NCI-H2081 treated with DMSO at 0.1 percent for 48 hours (cell line): ENCODE data around the gene TMEM255B.

Source experiments
- DNase-seq: peaks from one replicate; lab custom pipeline; 2025; lab: John Stamatoyannopoulos, UW

TMEM255B gene

DNA sequence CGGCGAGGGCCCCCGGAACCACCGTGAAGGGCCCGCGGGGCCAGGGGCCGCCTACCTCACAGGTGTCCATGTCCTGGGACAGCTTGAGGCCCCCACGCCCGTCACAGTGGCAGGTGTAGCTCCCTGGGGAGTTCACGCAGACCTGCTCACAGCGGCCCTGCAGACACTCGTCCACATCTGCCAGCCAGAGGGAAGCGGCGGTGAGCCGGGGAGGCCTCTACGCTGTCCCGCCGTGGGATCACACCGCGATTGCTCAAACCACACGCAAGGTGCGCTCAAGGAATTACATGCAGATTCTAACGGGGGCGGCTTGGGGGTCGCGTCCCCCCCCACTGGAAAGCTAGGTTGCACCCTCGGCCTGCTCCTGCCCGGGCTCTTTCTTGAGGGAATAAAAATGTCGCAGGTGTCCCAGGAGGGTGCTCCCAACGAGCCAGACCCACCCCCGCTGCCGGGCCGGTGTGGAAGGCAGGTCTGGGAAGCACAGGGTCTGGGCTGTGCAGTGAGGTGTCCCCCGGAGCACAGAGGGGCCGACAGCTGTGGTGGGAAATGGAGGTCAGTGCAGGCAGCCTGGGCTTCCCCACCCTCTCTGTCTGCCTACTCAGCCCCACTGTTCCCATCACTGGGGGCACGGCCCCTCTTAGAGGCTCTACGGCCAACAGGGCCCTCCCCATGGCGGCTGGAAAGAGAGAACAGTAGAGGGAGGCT lies 75.6 kb downstream of the TMEM255B start:
- no peak for DNase-seq

DNA sequence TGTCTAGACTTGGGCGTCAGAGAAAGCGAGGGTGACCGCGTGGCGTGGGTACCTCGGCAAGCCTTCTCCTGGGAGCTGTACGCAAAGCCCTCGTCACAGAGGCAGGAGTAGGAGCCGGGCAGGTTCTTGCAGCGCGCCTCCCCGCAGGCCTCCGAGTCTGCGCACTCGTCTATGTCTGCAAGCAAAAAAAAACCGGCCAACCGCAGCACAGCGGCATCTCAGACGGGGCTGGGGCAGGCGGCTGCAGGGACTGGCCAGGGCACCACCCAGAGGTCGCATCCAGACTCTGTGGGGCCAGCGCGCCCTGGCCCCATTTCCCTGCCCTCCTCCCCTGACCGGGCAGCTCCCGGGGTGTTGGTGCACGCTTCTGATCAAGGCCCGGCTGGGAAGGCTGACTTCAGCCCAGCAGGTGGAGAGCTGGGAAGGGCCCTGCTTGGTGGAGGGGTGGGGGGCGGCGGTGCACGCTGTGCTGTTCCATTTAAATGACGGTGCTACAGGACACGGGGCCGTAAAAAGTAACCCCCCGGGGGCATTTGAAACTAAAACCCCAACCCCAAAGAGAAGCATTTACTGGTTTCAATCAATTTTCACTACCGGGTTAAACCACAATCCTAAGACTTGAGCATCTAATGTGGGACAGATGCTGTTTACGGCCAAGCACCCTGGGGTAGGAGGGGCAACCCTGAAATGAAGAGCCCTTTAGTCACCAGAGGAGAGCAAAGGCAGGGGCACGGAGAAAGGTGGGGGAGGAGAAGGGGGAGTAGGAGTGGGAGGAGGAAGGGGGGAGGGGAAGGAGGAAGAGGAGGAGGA lies 76.6 kb downstream of the TMEM255B start:
- DNase-seq, result no peak

DNA sequence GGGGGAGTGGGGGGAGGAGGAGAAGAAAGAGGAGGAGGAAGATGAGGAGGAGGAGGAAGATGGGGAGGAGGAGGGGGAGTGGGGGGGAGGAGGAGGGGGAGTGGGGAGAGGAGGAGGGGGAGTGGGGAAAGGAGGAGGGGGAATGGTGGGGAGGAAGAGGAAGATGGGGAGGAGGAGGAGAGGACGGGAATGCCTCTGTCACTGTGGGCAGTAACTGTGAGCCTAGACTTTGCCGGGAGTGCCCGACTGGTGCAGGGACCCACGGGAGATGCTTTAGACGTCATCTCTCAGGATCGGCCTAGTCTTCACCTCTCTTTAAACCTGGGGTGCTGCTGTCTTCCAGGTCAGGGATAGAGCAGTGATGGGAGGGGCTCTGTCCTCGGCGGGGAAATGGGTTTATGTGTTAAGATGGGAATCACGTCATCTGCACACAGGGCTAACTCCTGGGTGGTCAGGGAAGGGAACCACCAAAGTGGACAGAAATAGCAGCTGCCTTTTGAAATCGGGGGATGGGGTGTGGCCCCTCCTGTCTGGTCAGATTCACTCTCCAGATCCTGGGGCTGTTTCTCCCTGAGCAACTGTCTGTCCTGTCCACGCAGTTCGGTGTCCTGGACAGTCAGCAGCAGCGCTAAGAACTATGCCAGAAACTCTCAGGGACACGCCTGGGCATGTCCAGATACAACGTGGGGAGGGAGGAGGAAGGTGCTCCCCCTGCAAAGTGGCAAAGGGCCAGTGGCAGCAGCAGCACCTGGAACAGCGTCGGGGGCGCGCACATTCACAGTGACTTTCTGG lies 77.9 kb downstream of the TMEM255B start:
- no peak for DNase-seq

DNA sequence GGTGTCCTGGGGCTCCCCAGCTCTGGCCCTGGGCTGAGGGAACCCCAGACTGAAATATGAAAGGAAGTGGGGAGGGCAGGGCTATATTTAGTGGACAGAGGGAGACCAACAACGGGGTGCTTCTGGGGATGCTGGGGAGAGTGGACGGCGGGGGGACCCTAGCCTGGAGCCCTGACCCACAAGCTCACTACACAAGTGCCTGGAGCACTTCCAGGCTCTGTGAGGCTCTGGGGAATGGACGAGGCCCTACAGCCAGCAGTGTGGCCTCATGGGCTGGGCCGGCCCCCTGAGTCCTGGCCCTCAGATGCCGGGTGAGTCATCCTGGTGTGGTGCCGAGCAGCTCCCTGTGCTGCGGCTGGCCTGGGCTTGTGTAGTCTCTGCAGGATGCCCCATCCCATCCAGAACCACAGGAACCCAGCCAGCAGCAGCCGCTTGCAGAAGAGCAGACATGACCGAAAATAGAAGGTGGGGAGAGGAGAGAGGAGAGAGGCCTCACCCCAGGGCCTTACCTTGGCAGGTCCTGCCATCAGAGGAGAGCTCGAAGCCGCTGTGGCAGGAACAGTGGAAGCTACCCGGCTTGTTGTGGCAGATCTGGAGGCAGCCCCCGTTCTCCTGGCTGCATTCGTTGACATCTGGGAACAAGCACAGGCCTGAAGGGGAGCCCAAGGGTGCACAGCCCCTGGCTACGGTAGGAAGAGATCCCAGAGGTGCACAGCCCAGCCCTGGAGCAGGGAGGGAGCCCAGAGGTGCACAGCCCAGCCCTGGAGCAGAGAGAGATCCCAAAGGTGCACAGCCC lies 78.7 kb downstream of the TMEM255B start:
- no peak for DNase-seq

DNA sequence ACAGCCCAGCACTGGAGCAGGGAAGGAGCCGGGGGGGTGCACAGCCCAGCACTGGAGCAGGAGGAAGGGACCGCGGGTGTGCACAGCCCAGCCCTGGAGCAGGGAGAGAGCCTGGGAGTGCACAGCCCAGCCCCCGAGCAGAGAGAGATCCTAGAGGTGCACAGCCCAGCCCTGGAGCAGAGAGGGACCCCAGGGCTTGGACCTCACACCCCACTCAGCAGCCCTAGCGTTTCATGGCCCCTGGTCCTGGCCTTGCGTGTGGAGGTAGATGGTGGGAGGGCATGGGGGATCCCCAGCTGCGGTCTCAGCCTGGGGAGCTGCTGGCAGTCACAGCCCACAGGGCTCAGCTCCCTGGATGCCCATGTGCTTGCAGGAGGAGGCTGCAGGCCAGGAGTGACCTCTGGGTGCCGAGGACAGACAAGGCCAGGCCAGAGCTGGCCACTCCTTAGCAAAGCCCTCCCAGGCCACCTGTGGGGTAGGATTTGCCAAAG lies 79.7 kb downstream of the TMEM255B start:
- no peak for DNase-seq

DNA sequence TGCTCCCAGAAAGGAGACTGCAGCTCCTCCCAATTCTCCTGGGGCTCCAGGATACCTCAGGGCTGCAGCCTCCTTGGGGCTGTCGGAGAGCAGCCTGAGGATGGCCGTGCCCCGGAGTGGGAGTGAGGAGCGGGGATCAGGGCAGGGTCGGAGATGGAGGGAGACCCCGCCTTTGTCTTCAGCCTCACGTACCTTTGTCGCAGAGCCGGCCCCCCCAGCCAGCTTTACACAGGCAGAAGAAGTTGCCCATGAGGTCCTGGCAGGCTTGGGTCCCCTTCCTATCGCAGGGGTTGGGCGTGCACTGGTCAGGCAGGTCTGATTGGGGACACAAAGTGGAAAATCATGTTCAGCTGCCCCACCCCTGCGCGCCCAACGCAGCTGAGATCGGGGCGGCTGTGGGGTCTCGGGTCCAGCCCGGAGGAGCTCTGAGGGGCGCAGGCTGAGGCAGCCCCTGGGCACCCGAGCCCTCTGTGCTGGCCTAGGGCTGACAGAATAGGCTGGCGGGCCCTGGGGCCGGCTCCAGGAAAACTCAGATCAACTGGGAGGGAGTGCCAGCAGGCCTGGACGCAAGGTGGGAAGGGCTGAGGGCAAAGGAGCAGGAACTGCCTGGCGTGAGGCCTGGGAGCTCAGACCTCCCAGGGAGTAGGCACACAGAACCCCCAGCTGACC lies 80.6 kb downstream of the TMEM255B start:
- no peak for DNase-seq

DNA sequence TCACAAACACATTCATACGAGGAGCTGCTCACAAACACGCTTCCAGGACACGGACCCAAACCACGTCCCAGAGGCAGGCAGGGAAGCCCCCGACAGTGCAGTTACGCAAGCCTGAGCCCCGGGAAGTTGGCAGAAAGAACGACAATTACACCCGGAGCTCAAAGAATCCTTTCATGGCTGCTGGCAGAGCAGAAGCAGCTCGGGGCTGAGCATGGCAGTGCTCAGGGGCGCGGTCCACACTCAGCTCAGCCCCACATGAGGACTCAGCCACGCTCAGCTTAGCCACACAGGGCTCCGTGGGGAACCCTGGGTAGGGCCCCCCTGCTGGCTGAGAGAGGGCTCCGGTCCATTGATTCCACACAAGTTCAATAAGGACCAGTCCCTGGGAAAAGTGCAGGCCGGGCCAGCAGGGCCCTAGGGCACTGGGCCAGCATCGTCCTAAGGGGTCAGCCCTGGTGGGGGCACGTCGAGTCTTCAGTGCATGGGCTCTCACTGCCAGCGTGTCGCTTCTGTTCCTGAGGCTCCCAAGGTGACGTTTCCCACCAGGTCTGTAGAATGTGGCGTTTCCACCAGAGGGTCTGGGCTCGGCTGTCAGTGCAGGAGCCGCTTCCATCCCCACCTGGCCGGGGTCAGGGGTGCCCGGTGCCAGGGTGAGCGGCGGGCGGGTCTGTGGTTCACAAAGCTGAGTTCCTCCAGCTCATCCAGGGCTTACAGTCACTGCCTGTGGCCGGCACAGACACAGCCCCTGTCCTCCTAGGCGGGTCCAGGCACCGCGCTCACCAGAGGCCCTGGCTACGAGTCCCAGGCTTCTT lies 81.7 kb downstream of the TMEM255B start:
- DNase-seq, result no peak

DNA sequence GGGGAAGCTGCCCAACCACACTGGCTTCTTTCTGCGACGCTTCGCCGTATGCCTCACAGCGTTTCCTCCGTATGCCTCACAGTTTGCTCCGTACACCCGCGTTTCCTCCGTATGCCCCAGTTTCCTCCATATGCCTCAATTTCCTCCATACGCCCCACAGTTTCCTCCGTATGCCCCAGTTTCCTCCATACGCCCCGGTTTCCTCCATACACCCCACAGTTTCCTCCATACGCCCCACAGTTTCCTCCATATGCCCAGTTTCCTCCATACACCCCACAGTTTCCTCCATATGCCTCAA lies 82.3 kb downstream of the TMEM255B start:
- no peak for DNase-seq

DNA sequence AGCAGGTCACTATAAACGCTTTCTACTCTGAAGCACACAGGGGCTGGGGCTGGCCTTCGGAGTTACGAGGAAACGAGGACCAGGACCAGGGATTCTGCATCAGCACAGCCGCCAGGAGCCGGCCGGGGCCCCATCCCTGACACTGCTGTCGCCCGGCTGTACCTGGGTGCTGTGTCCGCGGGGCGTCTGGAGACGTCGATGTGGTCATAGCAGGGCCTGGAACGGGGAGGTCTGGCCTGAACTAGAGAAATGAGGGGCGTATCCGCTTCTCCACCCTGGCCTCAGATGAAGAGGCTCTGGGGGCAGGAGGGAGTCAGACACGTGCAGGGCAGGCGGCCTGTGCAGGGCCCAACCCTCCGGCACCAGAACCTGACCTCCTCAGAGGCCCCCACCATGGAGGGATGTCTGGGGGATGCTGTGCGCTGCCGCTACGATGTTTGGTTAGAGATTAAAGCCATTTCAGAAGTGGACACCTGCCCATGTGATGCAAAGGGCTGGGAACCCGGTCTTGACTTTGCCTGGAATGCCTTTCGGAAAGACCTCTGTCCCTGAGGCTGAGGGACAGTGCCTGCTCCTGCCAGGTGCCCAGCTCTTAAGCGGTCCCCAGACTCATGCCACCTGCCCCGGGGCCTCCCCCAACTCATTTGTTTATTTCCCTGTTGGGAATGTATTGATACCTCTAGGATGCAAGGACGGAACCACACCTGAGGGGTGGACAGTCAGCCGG lies 83.5 kb downstream of the TMEM255B start:
- no peak for DNase-seq

DNA sequence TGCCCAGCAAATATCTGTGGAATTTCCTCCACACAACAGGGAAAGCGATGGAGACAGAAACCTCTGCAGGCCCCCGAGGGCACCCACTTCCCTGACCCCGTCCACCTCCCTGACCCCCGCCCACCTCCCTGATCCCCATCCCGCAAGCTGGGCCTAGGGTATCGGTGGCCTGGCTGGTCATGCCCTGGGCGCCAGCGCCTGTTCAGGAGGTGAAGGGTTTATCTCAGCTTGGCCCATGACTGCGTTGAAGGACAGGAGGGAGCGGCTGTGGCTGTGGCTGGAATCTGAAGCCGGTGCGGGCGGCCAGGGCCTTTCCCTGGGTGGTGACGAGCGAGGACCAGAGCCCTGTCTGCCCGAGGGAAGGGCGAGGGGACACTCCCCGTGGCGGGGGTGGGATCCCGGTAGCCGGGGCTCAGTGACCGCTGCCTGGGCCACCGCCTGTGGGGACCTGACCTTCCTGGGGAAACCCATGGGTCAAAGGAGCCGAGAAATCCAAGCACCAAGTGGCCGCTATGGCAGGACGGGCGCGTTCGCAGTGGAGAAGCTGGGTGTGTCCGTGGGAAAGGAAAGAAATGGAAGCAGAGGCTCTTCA lies 84.1 kb downstream of the TMEM255B start:
- DNase-seq, result no peak

DNA sequence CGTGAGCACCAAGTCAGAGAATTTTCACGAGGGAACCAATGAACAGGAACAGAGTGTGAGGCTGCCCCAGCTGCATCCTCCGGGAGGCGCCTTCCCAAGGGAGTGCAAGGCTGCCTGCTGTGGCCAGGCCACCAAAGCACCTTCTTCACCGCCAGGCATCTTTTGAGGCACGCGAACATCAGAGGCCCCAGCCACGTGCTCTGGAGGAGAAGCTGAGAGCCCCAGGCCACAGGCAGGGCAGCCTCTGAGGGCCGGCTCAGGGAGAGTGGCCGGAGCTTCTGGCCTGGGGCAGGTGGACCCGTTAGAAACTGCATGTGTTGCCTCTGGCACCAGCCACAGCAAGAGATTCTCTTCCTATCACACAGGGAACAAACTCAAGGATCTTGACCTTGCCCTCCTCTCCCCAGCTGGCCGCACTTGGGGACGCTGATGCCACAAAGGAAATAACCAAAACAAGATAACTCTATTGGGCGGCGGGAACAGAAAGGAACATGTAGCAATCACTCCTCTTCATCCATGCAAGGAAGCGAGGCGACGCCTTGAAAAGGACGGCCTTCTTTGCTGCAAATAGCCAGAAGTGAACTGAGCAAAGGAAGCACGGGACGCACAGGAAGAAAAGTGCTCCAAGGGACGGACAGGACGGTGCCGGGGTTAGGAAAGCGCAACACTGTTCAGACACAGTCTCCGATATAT lies 85.0 kb downstream of the TMEM255B start:
- DNase-seq, result no peak

DNA sequence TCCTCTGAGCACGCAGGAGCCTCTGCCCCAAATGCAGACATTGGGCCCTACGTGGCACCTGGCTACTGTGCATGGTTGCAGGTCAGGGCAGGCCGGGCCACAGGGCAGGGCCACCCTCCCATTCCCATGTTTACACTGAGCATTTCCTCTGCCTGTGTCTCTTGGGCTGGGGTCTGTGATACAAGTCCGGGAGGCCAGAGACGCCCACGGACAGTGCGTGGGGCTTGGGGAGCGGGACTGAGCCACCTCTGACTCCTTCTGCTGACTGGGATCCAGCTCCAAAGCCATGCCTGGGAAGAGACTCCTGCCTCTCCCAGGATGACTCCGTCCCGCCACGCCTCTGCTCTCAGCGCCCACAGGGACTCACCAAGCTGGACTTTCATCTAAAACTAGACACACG lies 86.0 kb downstream of the TMEM255B start:
- no peak for DNase-seq

DNA sequence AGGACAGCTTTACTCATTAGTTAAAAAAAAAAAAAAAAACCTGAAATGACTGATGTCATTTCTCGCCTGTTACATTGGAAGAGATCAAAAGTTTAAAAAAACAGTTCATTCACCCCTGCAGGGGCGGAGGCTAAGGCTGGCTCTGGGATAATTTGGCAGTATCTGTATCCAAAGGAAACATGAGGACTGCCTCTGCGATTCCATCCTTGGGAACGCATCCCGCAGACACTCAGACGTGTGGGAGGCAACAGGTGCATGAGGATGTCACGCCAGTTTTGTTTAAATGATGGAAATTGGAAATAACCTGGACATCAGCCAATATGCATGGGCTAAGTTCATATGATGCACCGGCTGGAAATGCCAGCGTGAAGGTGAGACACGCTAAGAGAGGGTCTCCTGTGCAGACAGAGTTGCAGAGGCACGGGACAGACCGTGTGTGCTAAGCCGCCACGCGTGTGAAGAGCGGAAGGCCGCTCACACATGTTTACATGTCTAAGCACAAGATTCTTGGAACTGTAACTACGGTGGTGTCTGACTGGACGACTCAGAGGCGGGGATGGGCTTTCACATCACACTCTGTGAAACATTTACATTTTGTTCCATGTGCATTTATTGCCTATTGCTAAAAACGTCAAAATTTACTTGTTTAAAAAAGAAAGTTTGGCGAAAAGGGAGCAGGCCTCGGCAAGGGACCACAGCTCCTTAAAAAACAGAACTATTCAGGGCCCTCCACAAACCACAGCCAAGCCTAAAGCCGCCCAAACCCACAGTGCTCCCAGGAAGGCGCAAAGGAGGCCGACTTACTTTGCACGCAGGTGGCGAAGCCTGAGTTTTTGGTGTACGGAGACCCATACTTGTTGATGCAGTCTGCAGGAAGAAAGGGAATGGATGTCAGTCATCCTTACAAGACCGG lies 87.0 kb downstream of the TMEM255B start:
- DNase-seq, result no peak

DNA sequence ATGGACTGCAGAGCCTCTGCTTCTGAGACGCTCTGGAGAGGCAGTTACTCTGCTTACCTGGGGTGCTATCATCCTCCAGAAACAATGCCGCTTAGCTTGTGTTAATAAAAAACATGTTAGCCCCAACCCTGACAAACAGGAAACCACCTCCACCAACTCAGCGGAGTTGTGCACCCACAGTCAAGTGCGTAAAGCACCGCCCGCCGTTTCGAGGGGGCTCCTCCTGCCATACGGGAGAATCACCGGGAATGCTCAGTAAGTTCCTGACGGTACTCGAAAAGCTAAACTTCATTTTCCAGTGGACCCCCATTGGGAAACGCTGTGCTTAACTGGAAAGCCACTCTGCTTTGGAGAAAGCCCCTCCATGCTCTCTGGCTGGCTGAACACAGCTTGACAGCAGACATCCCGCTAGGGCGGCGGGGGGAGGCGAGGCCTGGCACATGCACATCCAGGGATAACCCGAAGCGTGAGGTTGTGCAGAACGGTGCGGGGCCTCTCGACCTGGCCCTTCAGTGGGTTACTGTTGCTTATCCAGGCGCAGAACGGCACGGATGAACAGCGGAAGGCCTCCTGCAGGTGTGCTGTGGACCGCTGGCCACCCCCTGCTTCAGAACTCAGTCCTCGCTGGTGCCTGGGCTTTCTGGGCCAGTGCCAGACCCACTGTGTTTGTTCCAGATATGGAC lies 87.8 kb downstream of the TMEM255B start:
- no peak for DNase-seq

DNA sequence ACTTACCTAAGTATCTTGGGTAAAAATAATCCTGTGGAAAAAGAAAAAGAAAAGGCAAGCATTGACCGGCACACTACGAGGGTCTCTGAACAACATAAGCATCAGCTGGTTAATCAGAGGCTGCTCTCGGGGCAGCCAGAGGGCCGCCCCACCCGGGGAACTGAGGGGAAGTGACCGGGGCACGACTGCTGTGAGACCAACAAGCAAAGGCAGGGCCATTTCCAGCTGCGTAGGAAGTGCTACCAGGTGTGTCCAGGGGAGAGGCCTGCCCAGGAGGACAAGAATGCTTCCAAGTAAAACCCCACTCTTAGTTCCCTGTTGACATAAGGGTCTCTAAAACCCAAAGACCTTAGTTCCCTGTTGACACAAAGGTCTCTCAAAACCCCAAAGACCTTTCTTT lies 89.0 kb downstream of the TMEM255B start:
- DNase-seq, result no peak

DNA sequence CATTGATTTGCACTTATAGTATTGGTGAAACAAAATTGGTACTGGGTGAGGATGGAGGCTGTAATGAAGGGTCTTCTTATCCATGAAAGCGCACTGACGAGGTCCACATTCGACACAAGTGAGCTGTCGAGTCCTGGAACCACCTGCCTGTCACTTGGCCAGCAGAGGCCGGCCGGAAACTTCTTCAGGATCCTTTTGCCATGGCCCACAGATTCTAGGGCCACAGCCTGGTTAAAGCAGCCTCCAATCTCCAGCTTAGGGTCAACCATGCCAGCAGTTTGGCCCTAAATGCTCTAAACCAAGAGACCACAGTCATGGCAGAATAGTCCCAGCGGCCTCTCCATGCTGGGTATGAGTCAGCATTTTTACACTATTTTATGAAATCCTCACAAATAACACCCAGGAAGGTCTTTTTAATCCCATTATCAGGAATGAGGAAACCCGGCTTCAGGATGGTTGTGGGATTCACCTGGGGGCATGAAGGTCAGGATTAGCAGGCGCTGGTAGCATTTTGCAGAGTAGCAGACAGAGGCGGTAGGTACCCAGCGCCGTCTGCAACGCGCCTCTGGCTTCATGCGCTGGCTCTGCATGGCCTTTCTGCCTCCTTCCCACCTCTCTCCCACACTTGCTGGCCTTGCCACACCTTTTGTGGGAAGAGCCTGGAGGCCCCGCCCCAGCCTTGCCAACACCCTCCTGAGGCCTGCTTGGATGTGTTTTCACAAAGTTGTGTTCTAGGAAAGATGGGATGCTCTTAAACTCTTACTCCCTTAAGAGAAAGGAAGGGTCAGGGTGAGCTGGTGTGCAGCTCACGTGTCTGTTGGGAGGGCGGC lies 89.6 kb downstream of the TMEM255B start:
- no peak for DNase-seq
